Neural progenitor cell (in vitro differentiated cells): Measurements from ENCODE around the gene RCSD1.

ENCODE experiments used
- CTCF ChIP-seq: fragments of 200-600 bp; sonication (generic); IDR thresholded peaks from 2 replicates; pipeline ENCODE4 v1.5.1; 2017; ENCODE audit warnings: antibody characterized with exemption, mild to moderate bottlenecking
- EZH2 ChIP-seq: fragments of 200-600 bp; sonication (generic); IDR thresholded peaks from 2 replicates; pipeline ENCODE4 v1.6.1; 2017; ENCODE audit warnings: antibody characterized with exemption, mild to moderate bottlenecking, moderate library complexity
- EZH2phosphoT487 ChIP-seq: fragments of 200-600 bp; sonication (generic); IDR thresholded peaks from 2 replicates; pipeline ENCODE4 v1.6.1; 2017; ENCODE audit warnings: antibody characterized with exemption

GRCh38 chr1:167623951-167624350 is 6.1 kb upstream of the RCSD1 start:
- TF ChIP-seq EZH2: no peak
- TF ChIP-seq CTCF: no peak
- TF ChIP-seq EZH2phosphoT487: no peak
